HL-60 (cell line): ENCODE results near the gene ADCY1.

Experiments
- CTCF ChIP-seq: IDR thresholded peaks from one replicate; pipeline ENCODE4 v1.5.1; 2011; ENCODE audit warnings: low read length, control low read depth, inconsistent platforms; ENCODE audit not compliant: insufficient read depth
- POLR2AphosphoS5 ChIP-seq: IDR thresholded peaks from 2 replicates; pipeline ENCODE4 v1.6.1; 2012; ENCODE audit warnings: low read depth
- SPI1 ChIP-seq: IDR thresholded peaks from 2 replicates; pipeline ENCODE4 v1.6.1; 2012; ENCODE audit warnings: low read depth, mild to moderate bottlenecking, borderline replicate concordance
- TF ChIP-seq, protein P1 (sequence below): IDR thresholded peaks from 2 replicates; pipeline ENCODE4 v1.6.1; 2012; ENCODE audit warnings: low read depth; ENCODE audit not compliant: insufficient replicate concordance

DNA sequence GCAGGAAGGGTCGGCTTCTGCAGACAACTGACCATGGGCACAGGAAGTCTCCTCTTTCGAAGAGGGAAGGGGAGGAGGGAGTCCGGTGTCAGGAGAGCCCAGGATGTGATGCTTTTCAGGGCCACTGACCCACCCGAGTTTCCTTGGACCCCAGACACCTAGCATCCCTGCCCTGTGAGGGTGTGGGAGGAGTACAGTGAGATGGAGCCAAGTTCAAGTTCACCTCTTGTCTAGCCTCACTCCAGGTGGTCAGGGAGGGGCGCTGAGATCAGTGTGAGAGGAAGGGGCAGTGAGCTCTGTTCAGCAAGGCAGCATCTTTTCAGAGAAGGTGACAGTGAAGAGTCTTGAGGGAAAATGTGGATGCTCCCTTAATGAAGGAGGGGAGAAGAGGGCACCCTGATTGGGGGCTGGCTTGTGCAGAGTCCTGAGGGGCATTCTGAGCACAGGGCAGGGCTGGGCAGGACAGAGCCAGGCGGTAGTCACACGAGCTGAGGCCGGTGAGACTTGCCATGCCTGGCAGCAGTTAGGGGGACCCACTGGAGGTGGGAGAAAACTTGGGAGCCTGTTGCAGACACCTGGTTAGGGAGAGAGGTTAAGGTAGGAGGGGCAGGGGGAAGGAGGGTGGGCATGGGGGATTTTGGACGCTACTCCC lies 49.7 kb downstream of the ADCY1 start:
- TF ChIP-seq CTCF (no peak), POLR2AphosphoS5 (no peak), SPI1 (no peak)
- TF ChIP-seq, protein P1, sequence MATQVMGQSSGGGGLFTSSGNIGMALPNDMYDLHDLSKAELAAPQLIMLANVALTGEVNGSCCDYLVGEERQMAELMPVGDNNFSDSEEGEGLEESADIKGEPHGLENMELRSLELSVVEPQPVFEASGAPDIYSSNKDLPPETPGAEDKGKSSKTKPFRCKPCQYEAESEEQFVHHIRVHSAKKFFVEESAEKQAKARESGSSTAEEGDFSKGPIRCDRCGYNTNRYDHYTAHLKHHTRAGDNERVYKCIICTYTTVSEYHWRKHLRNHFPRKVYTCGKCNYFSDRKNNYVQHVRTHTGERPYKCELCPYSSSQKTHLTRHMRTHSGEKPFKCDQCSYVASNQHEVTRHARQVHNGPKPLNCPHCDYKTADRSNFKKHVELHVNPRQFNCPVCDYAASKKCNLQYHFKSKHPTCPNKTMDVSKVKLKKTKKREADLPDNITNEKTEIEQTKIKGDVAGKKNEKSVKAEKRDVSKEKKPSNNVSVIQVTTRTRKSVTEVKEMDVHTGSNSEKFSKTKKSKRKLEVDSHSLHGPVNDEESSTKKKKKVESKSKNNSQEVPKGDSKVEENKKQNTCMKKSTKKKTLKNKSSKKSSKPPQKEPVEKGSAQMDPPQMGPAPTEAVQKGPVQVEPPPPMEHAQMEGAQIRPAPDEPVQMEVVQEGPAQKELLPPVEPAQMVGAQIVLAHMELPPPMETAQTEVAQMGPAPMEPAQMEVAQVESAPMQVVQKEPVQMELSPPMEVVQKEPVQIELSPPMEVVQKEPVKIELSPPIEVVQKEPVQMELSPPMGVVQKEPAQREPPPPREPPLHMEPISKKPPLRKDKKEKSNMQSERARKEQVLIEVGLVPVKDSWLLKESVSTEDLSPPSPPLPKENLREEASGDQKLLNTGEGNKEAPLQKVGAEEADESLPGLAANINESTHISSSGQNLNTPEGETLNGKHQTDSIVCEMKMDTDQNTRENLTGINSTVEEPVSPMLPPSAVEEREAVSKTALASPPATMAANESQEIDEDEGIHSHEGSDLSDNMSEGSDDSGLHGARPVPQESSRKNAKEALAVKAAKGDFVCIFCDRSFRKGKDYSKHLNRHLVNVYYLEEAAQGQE, result no peak
